ENCODE measurements around the gene SNED1.

GRCh38 chr2:241094924-241095420 lies 96.6 kb downstream of the SNED1 start:
- no peak for TF ChIP-seq CTCF (conservative IDR thresholded peaks at IDR 0.05 in 1 of 2, IDR thresholded peaks at IDR 0.05 in 1 of 2; ENCODE audit: extremely low read depth in 1 of 2, insufficient read depth in 1 of 2, low read depth in 1 of 2, low read length in 2 of 2)
- TF ChIP-seq EZH2 (IDR thresholded peaks at IDR 0.05; ENCODE audit: borderline replicate concordance, low read length) = no peak

Measured in mammary epithelial cell (primary cell).